K562 (cell line): ENCODE measurements around the gene RFPL4A. TPM values are rescaled to one million over a fixed set of nuclear protein-coding genes. Genes with fewer than 3 reads are reported as not detected.

Experiments used
- BRD9 ChIP-seq: fragments of 450-650 bp; IDR thresholded peaks from 2 replicates; pipeline ENCODE4 v1.6.1; 2018; ENCODE audit warnings: low read depth; ENCODE audit not compliant: partially characterized antibody
- CHD2 ChIP-seq: IDR thresholded peaks from 2 replicates; pipeline ENCODE4 v1.6.1; 2011; ENCODE audit warnings: low read depth, low read length
- ESRRB ChIP-seq: fragments of 250-450 bp; sonication (Bioruptor Pico); IDR thresholded peaks from 2 replicates; pipeline ENCODE4 v1.5.0; 2020; ENCODE audit warnings: mild to moderate bottlenecking, moderate library complexity, borderline replicate concordance
- HNRNPLL ChIP-seq: fragments of 200-400 bp; formaldehyde crosslinking; IDR thresholded peaks from 2 replicates; pipeline ENCODE4 v1.6.1; 2017; ENCODE audit warnings: low read length, low read depth, mild to moderate bottlenecking; ENCODE audit not compliant: poor library complexity, severe bottlenecking
- KLF16 ChIP-seq: IDR thresholded peaks from 2 replicates; pipeline ENCODE4 v1.6.1; 2016; ENCODE audit warnings: antibody characterized with exemption
- L3MBTL2 ChIP-seq: fragments of 450-650 bp; IDR thresholded peaks from 2 replicates; pipeline ENCODE4 v1.6.1; 2016; ENCODE audit warnings: mild to moderate bottlenecking, moderate library complexity
- MAFK ChIP-seq: IDR thresholded peaks from 2 replicates; pipeline ENCODE4 v1.6.1; 2011; ENCODE audit warnings: low read length, improper control_type of control experiment
- MYC ChIP-seq, 2 experiments: fragments of 250-450 bp in 1 of 2; sonication (Bioruptor Pico) in 1 of 2; IDR thresholded peaks; 2 replicates each; pipeline versions ENCODE4 v1.5.1 to v1.6.1; 2012 to 2021; ENCODE audit warnings: low read depth in 2 of 2, borderline replicate concordance in 1 of 2, improper control_type of control experiment in 1 of 2, low read length in 1 of 2, mild to moderate bottlenecking in 1 of 2, moderate library complexity in 1 of 2
- RBFOX2 ChIP-seq: fragments of 200-400 bp; formaldehyde crosslinking; IDR thresholded peaks from 2 replicates; pipeline ENCODE4 v1.6.1; 2017; ENCODE audit warnings: low read depth, mild to moderate bottlenecking, low read length, moderate library complexity
- RBM17 ChIP-seq: fragments of 200-400 bp; formaldehyde crosslinking; IDR thresholded peaks from 2 replicates; pipeline ENCODE4 v1.6.1; 2017; ENCODE audit warnings: low read depth, mild to moderate bottlenecking, low read length, borderline replicate concordance
- ZKSCAN3 ChIP-seq: fragments of 250-450 bp; sonication (Bioruptor Pico); IDR thresholded peaks from 2 replicates; pipeline ENCODE4 v1.4.0; 2020
- ZNF24 ChIP-seq: fragments of 450-650 bp; IDR thresholded peaks from 2 replicates; pipeline ENCODE4 v1.6.1; 2016
- ZNF408 ChIP-seq: fragments of 250-450 bp; sonication (Bioruptor Pico); IDR thresholded peaks from 2 replicates; pipeline ENCODE4 v1.4.0; 2020; ENCODE audit warnings: low read depth, mild to moderate bottlenecking, moderate library complexity
- ZNF644 ChIP-seq: fragments of 200-800 bp; sonication (Bioruptor generic); IDR thresholded peaks from 2 replicates; pipeline ENCODE4 v1.6.1; 2016; ENCODE audit warnings: low read depth, missing genetic modification characterization, missing compliant biosample characterization
- ZNF75A ChIP-seq: fragments of 450-650 bp; formaldehyde crosslinking; IDR thresholded peaks from 2 replicates; pipeline ENCODE4 v1.4.0; 2020; ENCODE audit warnings: mild to moderate bottlenecking
- polyA plus RNA-seq, 8 experiments: library from polyadenylated mRNA; depleted of rRNA in 4 of 8; stranded (reverse) in 5 of 8; unstranded in 3 of 8; fragments of >200 nt; fragmentation: Nextera tagmentation in 2 of 8; fragmentation: Illumina TruSeq in 1 of 8; extraction: Ambion mirVana in 2 of 8; extraction: Trizol in 1 of 8; gene quantifications; 2 replicates each; pipeline versions ENCODE4 v1.2.1 to v1.2.3, GENCODE V29; 2011 to 2014; ENCODE audit warnings: inconsistent platforms in 1 of 8, missing spikeins in 1 of 8
- total RNA-seq, 7 experiments: library from RNA; depleted of rRNA in 6 of 7; stranded (reverse); fragments of >200 nt in 6 of 7; fragmentation: Illumina TruSeq in 2 of 7; extraction: Trizol in 2 of 7; gene quantifications; 2 replicates each; pipeline versions ENCODE4 v1.2.1 to v1.2.3, GENCODE V29; 2011 to 2021; ENCODE audit warnings: low replicate concordance in 1 of 7
- TF ChIP-seq, protein P1 (sequence below): IDR thresholded peaks from 2 replicates; pipeline ENCODE4 v1.6.1; 2011; ENCODE audit warnings: borderline replicate concordance, low read depth, mild to moderate bottlenecking, moderate library complexity, low read length; ENCODE audit not compliant: insufficient read depth, poor library complexity, severe bottlenecking
- TF ChIP-seq, protein P2 (sequence below): fragments of 450-650 bp; IDR thresholded peaks from 2 replicates; pipeline ENCODE4 v1.6.1; 2017; ENCODE audit warnings: mild to moderate bottlenecking, moderate library complexity
- TF ChIP-seq, protein P3 (sequence below): sonication (generic); formaldehyde crosslinking; IDR thresholded peaks from 2 replicates; pipeline ENCODE4 v1.8.0; 2022; ENCODE audit warnings: mild to moderate bottlenecking, missing genetic modification reagents
- TF ChIP-seq, protein P4 (sequence below): fragments of 200-800 bp; sonication (Bioruptor generic); IDR thresholded peaks from 2 replicates; pipeline ENCODE4 v1.6.1; 2017; ENCODE audit warnings: missing genetic modification characterization, missing compliant biosample characterization
- TF ChIP-seq, protein P5 (sequence below): conservative IDR thresholded peaks from 2 replicates; pipeline ENCODE4 v1.6.1; 2011; ENCODE audit warnings: low read depth, mild to moderate bottlenecking, low read length; ENCODE audit not compliant: control insufficient read depth

RFPL4A gene
- total and polyA plus RNA-seq, 9 of the 15 experiments (the other 6 are each of a cell fraction or from before 2014, with no cell fraction given): 0.13 to 1.1 (median 0.23) TPM; not detected in 1

DNA sequence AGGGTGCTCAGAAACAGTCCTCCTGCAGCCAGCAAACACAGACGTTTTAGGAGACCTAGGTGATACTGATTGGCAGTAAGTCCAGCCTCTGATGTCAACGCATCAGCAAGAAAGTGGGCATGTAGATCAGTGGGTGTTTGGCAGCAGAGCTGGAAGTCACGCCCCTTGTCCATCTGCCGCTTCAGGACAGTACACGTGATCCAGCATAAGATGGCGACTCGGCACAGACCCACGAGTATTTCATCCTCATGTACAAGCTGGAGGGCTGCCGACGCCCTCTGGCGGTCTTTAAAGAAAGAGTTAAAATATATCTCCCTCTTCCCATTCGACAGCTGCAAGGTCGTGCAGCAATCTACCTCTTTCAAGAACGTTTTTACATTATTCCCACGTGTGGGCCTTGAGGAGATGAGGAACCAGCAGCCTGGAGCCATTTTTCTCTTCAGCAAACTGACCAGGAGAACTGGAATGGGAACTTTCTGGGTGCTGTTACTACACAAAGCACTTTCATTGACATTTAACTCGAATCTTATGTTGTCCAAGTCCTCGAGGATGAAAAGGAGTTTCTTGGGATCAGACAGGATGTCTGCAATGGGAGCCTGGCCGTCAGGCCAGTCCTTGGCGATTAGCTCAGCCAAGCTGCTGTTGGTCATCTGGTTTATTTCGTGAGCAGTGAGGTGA lies 50.6 kb downstream of the RFPL4A start (continued):
- TF ChIP-seq, protein P1, sequence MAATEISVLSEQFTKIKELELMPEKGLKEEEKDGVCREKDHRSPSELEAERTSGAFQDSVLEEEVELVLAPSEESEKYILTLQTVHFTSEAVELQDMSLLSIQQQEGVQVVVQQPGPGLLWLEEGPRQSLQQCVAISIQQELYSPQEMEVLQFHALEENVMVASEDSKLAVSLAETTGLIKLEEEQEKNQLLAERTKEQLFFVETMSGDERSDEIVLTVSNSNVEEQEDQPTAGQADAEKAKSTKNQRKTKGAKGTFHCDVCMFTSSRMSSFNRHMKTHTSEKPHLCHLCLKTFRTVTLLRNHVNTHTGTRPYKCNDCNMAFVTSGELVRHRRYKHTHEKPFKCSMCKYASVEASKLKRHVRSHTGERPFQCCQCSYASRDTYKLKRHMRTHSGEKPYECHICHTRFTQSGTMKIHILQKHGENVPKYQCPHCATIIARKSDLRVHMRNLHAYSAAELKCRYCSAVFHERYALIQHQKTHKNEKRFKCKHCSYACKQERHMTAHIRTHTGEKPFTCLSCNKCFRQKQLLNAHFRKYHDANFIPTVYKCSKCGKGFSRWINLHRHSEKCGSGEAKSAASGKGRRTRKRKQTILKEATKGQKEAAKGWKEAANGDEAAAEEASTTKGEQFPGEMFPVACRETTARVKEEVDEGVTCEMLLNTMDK: peak; percentile 29
- TF ChIP-seq, protein P2, sequence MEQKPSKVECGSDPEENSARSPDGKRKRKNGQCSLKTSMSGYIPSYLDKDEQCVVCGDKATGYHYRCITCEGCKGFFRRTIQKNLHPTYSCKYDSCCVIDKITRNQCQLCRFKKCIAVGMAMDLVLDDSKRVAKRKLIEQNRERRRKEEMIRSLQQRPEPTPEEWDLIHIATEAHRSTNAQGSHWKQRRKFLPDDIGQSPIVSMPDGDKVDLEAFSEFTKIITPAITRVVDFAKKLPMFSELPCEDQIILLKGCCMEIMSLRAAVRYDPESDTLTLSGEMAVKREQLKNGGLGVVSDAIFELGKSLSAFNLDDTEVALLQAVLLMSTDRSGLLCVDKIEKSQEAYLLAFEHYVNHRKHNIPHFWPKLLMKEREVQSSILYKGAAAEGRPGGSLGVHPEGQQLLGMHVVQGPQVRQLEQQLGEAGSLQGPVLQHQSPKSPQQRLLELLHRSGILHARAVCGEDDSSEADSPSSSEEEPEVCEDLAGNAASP: no peak
- no peak for TF ChIP-seq ZKSCAN3 (CRISPR knock-in tag)
- TF ChIP-seq, protein P3, sequence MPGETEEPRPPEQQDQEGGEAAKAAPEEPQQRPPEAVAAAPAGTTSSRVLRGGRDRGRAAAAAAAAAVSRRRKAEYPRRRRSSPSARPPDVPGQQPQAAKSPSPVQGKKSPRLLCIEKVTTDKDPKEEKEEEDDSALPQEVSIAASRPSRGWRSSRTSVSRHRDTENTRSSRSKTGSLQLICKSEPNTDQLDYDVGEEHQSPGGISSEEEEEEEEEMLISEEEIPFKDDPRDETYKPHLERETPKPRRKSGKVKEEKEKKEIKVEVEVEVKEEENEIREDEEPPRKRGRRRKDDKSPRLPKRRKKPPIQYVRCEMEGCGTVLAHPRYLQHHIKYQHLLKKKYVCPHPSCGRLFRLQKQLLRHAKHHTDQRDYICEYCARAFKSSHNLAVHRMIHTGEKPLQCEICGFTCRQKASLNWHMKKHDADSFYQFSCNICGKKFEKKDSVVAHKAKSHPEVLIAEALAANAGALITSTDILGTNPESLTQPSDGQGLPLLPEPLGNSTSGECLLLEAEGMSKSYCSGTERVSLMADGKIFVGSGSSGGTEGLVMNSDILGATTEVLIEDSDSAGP (CRISPR knock-in tag): no peak
- no peak for TF ChIP-seq ZNF75A (CRISPR knock-in tag)
- TF ChIP-seq L3MBTL2: peak; percentile 92
- no peak for TF ChIP-seq ESRRB (CRISPR knock-in tag)
- TF ChIP-seq, protein P4, sequence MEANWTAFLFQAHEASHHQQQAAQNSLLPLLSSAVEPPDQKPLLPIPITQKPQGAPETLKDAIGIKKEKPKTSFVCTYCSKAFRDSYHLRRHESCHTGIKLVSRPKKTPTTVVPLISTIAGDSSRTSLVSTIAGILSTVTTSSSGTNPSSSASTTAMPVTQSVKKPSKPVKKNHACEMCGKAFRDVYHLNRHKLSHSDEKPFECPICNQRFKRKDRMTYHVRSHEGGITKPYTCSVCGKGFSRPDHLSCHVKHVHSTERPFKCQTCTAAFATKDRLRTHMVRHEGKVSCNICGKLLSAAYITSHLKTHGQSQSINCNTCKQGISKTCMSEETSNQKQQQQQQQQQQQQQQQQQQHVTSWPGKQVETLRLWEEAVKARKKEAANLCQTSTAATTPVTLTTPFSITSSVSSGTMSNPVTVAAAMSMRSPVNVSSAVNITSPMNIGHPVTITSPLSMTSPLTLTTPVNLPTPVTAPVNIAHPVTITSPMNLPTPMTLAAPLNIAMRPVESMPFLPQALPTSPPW (CRISPR knock-in tag): no peak
- TF ChIP-seq BRD9: no peak
- no peak for TF ChIP-seq RBM17
- no peak for TF ChIP-seq ZNF24
- no peak for TF ChIP-seq MAFK
- no peak for TF ChIP-seq KLF16
- TF ChIP-seq MYC (IDR thresholded peaks at IDR 0.05; ENCODE audit: low read depth, low read length): peak; percentile 96
- TF ChIP-seq MYC (CRISPR knock-in tag; IDR thresholded peaks at IDR 0.05; ENCODE audit: borderline replicate concordance, low read depth): no peak
- no peak for TF ChIP-seq ZNF408 (CRISPR knock-in tag)
- TF ChIP-seq, protein P5, sequence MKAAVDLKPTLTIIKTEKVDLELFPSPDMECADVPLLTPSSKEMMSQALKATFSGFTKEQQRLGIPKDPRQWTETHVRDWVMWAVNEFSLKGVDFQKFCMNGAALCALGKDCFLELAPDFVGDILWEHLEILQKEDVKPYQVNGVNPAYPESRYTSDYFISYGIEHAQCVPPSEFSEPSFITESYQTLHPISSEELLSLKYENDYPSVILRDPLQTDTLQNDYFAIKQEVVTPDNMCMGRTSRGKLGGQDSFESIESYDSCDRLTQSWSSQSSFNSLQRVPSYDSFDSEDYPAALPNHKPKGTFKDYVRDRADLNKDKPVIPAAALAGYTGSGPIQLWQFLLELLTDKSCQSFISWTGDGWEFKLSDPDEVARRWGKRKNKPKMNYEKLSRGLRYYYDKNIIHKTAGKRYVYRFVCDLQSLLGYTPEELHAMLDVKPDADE: no peak
- no peak for TF ChIP-seq HNRNPLL
- no peak for TF ChIP-seq CHD2
- no peak for TF ChIP-seq RBFOX2
- no peak for TF ChIP-seq ZNF644
